ENCODE results near the gene MKLN1.

The MKLN1 gene

GRCh38 chr7:131289051-131289450 is 38.6 kb upstream of the MKLN1 start:
- no peaks in the 10 kb centered on the region for H3K79me2 ChIP-seq (ENCODE audit: insufficient read depth, low read length)
- no peak overlapping the region for H3K27ac ChIP-seq (ENCODE audit: low read depth, low read length)
- H4K20me1 ChIP-seq (ENCODE audit: low read depth, low read length), result no peaks in the 10 kb centered on the region
- H3K4me3 ChIP-seq (ENCODE audit: insufficient read depth, low read length, poor library complexity, severe bottlenecking), result no peak overlapping the region
- H3K9ac ChIP-seq (ENCODE audit: low read length), result no peak overlapping the region
- TF ChIP-seq EZH2phosphoT487 (conservative IDR thresholded peaks at IDR 0.05; ENCODE audit: low read length) (no peak), CTCF (IDR thresholded peaks at IDR 0.05; ENCODE audit: insufficient read depth, low read length, poor library complexity, severe bottlenecking) (no peak)
- no peaks in the 10 kb centered on the region for H3F3A ChIP-seq (ENCODE audit: insufficient read depth)
- no peaks in the 10 kb centered on the region for H3K9me2 ChIP-seq (replicated peaks; ENCODE audit: insufficient read depth, low read length)
- H3K9me3 ChIP-seq (ENCODE audit: insufficient read depth, low read length), result no peaks in the 10 kb centered on the region
- no peaks in the 10 kb centered on the region for H3K27me3 ChIP-seq (ENCODE audit: low read length)
- no peak overlapping the region for H3K4me2 ChIP-seq (ENCODE audit: low read depth, low read length, poor library complexity, severe bottlenecking)
- no peak overlapping the region for H2AFZ ChIP-seq (ENCODE audit: low read depth, low read length, severe bottlenecking)
- H3K36me3 ChIP-seq (ENCODE audit: low read length), result no peaks in the 10 kb centered on the region

DNA sequence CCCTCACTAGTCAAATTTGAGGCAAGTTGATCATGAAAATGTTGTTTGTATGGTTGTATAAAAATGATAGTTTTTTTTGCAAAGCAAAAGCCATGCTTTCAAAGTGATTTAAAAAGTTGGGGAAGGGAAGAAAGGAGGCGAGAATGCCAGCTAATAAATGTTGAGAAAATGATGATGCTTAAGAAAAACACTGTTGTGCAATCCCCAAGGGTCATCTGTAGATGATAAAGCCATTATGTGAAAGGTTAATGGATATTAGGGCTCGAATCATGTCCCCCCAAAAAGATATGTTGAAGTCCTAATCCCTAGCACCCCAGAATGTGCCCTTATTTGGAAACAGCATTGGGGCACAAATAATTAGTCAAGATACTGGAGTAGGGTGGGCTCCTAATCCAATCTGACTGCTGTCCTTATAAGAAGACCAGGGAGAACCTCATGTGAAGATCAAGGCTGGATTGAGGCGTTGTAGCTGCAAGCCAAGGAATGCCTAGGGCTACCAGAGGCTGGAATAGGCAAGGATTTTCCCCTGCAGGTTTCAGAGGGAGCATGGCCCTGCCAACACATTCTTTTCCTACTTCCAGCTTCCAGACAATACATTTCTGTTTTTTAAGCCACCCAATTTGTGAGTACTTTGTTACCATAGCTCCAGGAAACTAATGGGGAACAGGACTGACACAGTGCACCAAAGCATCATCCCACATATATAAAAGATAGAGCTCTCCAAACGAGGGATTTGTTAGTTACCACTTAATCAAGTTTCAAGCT is 35.4 kb upstream of the MKLN1 start:
- no peak for TF ChIP-seq CTCF (IDR thresholded peaks at IDR 0.05; ENCODE audit: insufficient read depth, low read length, poor library complexity, severe bottlenecking)
- TF ChIP-seq EZH2phosphoT487 (conservative IDR thresholded peaks at IDR 0.05; ENCODE audit: low read length), result no peak
- no peak overlapping the region for H3K9ac ChIP-seq (ENCODE audit: low read length)
- H3K9me2 ChIP-seq (replicated peaks; ENCODE audit: insufficient read depth, low read length), result no peaks in the 10 kb centered on the region
- H3K9me3 ChIP-seq (ENCODE audit: insufficient read depth, low read length), result no peaks in the 10 kb centered on the region
- no peak overlapping the region for H3K4me2 ChIP-seq (ENCODE audit: low read depth, low read length, poor library complexity, severe bottlenecking)
- no peaks in the 10 kb centered on the region for H3K79me2 ChIP-seq (ENCODE audit: insufficient read depth, low read length)
- no peaks in the 10 kb centered on the region for H3K36me3 ChIP-seq (ENCODE audit: low read length)
- H3K4me3 ChIP-seq (ENCODE audit: insufficient read depth, low read length, poor library complexity, severe bottlenecking), result no peak overlapping the region
- H3K27ac ChIP-seq (ENCODE audit: low read depth, low read length), result no peak overlapping the region
- no peaks in the 10 kb centered on the region for H3K27me3 ChIP-seq (ENCODE audit: low read length)
- H4K20me1 ChIP-seq (ENCODE audit: low read depth, low read length), result no peaks in the 10 kb centered on the region
- H3F3A ChIP-seq (ENCODE audit: insufficient read depth), result no peaks in the 10 kb centered on the region
- no peak overlapping the region for H2AFZ ChIP-seq (ENCODE audit: low read depth, low read length, severe bottlenecking)

- H3K79me2 ChIP-seq (ENCODE audit: insufficient read depth, low read length), result no peaks in the 10 kb centered on the region
- no peak overlapping the region for H3K27ac ChIP-seq (ENCODE audit: low read depth, low read length)
- H3K9me3 ChIP-seq (ENCODE audit: insufficient read depth, low read length), result no peaks in the 10 kb centered on the region
- no peak overlapping the region for H3K9ac ChIP-seq (ENCODE audit: low read length)
- no peaks in the 10 kb centered on the region for H3F3A ChIP-seq (ENCODE audit: insufficient read depth)
- no peak overlapping the region for H3K4me2 ChIP-seq (ENCODE audit: low read depth, low read length, poor library complexity, severe bottlenecking)
- no peak for TF ChIP-seq EZH2phosphoT487 (conservative IDR thresholded peaks at IDR 0.05; ENCODE audit: low read length)
- no peak for TF ChIP-seq CTCF (IDR thresholded peaks at IDR 0.05; ENCODE audit: insufficient read depth, low read length, poor library complexity, severe bottlenecking)
- H3K36me3 ChIP-seq (ENCODE audit: low read length), result no peaks in the 10 kb centered on the region
- no peaks in the 10 kb centered on the region for H3K9me2 ChIP-seq (replicated peaks; ENCODE audit: insufficient read depth, low read length)
- no peaks in the 10 kb centered on the region for H4K20me1 ChIP-seq (ENCODE audit: low read depth, low read length)
- H3K27me3 ChIP-seq (ENCODE audit: low read length), result no peaks in the 10 kb centered on the region
- H3K4me3 ChIP-seq (ENCODE audit: insufficient read depth, low read length, poor library complexity, severe bottlenecking), result no peak overlapping the region
- no peak overlapping the region for H2AFZ ChIP-seq (ENCODE audit: low read depth, low read length, severe bottlenecking)
These were observed 34.7 kb upstream of the MKLN1 start for GRCh38 chr7:131293018-131293417.

Data from SU-DHL-6 (cell line).